ENCODE results near the gene LCN2.

LCN2 gene

GRCh38 chr9:128151309-128152132 lies 2.3 kb downstream of the LCN2 start:
- DNase-seq, result no peak

GRCh38 chr9:128152133-128153059 lies 3.1 kb downstream of the LCN2 start:
- no peak for DNase-seq

- no peak for DNase-seq
Observed at GRCh38 chr9:128153060-128153946, 4.0 kb downstream of the LCN2 start.

- DNase-seq, result no peak
Observed at GRCh38 chr9:128153947-128154695, 4.9 kb downstream of the LCN2 start.

- DNase-seq, result no peak
Observed at GRCh38 chr9:128155736-128156500, 6.7 kb downstream of the LCN2 start.

- peak; percentile 50 to 67 (median 59) for DNase-seq
Observed at GRCh38 chr9:128159522-128159783, 10.2 kb downstream of the LCN2 start.

GRCh38 chr9:128159784-128160602 lies 10.7 kb downstream of the LCN2 start, which contains the start of gene BBLN:
Gene BBLN (plus strand): TSS chr9:128160265. CDS start chr9:128160408, 143 bp downstream.
- DNase-seq, result peak; percentile 84 to 92 (median 90)

GRCh38 chr9:128160603-128160987 lies 11.3 kb downstream of the LCN2 start:
- peak in 3 of 6 experiments; percentile 19 to 61 (median 23) for DNase-seq

- no peak for DNase-seq
Observed at GRCh38 chr9:128161215-128161902, 12.1 kb downstream of the LCN2 start.

- DNase-seq, result no peak
Observed at GRCh38 chr9:128162215-128163026, 13.2 kb downstream of the LCN2 start.

GRCh38 chr9:128163027-128163515 lies 13.8 kb downstream of the LCN2 start:
- DNase-seq, result no peak

GRCh38 chr9:128163523-128164306 lies 14.5 kb downstream of the LCN2 start:
- no peak for DNase-seq

GRCh38 chr9:128164307-128164885 lies 15.1 kb downstream of the LCN2 start:
- no peak for DNase-seq

- no peak for DNase-seq
Observed at GRCh38 chr9:128166169-128166568, 16.9 kb downstream of the LCN2 start.

- no peak for DNase-seq
Observed at GRCh38 chr9:128167209-128167608, 18.0 kb downstream of the LCN2 start.

- DNase-seq, result no peak
Observed at GRCh38 chr9:128168731-128169308, 19.6 kb downstream of the LCN2 start.

GRCh38 chr9:128169492-128169891 lies 20.2 kb downstream of the LCN2 start:
- DNase-seq, result no peak

Data from stimulated activated naive CD4-positive, alpha-beta T cell (primary cell).